CD4-positive, alpha-beta T cell treated with Interleukin-1 beta for 1 hour (primary cell): ENCODE measurements around the gene GCLC.
"Not testable (repeated sequence)": the region's sequence is repeated elsewhere in the genome, so short reads cannot be mapped to it uniquely, and the experiment has no call there.

ENCODE experiments used
- DNase-seq, 2 donors: peaks; one replicate each; pipeline ENCODE4 v3.0.0-alpha.2; 2020 to 2022

The GCLC gene

DNA sequence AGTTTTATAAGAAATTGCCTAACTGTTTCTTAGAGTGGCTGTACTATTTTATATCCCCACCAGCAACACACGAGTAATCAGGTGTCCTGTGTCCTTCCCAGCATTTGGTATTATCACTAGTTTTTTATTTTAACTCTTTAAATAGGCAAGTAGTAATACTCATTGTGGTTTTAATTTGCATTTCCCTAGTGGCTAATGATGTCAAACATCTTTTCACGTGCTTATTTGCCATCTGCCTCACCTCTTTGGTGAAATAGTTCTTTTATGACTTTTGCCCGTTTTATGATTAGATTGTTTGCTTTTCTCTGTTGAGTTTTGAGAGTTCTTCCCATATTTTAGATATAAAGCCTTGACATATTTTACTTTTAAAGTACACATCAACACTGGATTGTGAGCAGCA is 57.8 kb downstream of the GCLC start:
- DNase-seq: no peak

DNA sequence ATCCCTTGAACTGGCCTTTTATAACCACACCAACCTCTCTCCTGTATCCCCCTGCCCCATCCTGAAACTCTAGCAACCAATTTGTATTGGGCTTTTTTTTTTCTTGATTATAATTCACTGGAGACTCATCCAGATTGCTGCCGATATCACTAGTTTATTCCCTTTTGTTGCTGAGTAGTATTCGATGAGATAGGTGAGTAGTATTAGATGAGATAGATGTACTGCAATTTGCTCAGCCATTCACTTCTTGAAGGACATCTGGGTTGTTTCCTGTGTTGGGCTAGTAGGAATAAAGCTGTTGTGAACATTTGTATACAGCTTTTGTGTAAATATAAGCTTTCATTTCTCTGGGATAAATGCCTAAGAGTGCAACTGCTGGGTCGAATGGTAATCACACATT is 58.2 kb downstream of the GCLC start:
- DNase-seq: no peak

DNA sequence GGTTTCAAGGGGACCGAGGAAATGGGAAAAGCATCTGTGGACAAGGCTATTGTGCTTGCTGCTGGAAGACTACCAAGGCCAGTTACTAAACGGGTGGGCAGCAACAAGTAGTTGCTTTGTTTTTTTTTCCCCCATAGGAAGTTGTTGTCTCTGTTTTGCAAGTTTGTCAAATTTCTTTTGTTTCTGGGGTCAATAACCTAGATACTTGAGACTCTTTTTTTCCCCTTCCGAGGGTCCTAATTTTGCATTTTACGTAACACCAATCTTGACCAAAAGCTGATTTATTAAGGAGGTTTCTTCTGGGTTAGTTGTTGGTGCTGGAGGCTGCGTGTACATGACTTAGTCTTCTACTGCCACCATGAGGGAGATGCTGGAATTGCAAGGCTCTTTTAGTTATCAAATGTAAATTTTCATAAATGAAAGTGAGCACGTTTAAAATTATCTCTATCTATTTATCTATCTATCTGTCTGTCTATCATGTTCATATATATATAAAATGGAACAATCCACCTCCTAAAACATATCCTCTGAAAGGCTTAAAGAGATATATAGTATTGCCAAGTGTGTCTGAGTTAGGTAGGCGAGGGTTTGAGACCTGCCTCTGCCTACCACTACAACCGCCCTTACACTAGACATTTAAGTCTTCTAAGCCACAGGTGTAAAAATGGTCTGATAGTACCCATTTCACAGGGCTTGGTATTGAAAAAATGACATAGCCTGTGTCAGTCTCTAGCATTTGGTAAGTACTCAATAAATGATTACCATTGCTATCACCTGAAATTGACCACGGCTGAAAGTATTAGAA is 60.2 kb downstream of the GCLC start:
- DNase-seq: peak; percentile 51 to 74

DNA sequence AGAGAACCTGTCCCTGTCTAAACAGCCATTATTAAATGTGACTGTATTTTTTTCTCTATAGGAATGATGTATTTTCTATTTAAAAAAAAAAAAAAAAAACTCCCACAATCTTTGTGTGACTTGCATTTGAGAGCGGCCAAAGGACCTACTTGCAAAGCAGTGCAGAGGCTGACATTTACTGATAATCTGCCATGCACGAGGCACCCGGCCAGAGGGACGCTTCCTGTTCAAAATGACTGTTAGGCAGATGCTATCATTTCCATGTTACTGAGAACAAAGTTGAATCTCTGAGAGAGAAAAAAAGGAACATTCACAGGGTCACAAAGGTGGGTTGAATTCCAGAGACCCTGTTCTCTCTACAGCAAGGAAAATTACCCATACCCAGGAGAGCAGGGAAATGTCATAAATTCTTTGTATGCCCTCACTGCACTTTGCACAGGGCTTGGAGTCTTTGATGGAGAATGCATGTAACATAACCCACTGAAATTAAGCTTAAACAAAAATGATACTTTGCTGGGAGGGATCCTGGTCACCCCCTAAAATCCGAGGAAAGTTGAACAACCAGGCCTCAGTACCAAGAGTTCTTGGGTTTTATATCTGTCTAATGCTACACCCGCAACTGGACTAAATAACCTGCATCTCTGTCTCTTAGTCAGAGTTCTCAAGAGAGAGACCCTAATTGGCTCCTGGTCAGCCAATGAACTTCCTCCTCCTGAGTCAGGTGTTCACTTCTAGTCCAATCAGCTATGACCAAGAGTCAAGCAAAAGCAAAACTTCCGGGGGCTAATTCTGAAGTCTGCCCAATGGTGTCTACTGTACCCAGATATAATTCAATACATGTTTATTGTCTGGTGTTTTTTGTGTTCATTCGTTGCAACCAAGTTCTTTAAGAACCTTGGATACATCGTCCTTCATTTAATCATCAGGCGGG is 61.2 kb downstream of the GCLC start:
- no peak for DNase-seq

DNA sequence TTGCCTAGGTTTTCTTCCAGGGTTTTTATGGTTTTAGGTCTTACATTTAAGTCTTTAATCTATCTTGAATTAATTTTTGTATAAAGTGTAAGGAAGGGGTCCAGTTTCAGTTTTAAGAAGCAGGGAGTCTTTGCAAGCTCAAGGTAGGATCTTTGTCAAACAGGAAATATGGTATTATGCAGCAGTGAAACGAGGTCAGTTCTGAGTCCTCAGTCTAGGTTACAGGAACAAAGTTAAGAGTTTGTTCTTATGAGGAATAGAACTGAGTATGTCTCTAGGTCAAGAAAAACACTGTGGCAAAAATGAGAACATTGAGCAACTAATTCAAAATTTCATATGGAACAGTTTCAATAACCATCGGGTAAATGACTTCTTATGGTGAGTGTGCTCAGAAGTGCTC is 63.6 kb downstream of the GCLC start:
- no peak for DNase-seq

DNA sequence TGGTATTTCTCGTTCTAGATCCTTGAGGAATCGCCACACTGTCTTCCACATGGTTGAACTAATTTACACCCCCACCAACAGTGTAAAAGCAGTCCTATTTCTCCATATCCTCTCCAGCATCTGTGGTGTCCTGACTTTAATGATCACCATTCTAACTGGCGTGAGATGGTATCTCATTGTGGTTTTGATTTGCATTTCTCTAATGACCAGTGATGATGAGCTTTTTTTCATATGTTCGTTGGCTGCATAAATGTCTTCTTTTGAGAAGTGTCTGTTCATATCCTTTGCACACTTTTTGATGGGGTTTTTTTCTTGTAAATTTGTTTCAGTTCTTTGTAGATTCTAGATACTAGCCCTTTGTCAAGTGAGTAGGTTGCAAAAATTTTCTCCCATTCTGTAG is 64.1 kb downstream of the GCLC start:
- not testable (repeated sequence) for DNase-seq

DNA sequence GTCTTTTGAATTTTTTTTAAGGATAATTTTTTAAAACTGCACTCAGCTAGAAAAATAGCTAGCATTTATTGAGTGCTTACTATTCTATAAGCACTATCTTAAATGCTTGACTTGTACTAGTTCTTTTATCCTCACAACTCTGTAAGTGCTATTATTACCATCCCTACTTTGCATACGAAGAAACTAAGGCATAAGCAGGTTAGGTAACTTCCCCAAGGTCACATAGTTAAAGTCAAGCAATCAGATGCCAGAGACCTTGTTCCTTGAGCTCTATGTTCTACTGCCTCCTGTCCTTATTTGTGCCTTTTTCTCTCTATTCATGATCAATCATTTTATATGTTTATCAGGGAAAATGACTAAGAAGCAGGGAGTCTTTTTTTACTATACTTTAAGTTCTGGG is 65.0 kb downstream of the GCLC start:
- no peak for DNase-seq

DNA sequence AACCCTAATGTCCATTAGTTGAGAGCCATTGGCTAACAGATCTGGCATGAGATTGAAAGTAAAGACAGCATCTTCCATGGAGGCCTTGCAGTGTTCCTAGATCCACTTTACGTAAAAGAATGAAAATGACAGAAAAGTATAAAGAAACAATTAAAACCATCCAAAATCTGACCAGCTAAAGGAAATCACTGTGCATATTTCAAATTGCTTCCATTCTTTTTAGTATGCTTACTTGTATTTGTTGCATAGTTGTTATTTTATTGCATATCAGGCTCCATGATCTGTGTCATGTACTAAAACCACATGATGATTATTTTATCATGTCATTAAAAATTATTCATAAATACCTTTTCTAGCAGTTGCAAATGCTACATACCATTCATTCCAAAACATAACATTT is 67.9 kb downstream of the GCLC start:
- DNase-seq: no peak

DNA sequence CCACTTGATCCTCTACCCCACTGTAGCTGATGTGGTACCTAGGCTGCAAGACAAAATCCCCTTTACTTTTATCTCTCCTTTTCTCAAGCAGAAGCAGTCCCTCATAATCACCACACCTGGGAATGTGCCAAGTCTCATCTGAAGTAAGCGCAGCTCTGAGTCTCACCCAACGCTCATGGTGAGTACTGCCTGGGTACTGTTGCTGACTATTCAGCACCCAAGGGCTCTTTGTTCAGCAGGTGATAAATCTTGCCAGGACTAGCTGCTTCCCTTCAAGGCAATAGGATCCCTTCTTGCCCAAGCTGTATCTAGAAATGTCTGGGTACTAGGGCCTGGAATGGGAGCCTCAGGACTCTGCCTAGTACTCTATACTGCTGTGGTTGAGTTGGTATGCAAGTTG is 70.9 kb downstream of the GCLC start:
- no peak for DNase-seq

DNA sequence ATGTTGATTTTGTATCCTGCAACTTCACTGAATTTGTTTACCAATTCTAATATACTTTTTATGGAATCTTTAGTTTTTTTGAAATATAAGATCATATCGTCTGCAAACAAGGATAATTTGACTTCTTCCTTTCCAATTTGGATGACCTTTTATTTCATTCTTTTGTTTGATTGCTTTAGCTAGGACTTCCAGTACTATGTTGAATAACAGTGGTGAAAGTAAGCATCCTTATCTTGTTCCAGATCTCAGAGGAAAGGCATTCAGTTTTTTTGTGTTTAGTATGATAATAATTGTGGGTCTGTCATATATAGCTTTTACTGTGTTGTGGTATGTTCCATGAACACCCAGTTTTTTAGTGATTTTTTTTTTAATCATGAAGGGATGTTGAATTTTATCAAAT is 75.7 kb downstream of the GCLC start:
- DNase-seq: no peak

DNA sequence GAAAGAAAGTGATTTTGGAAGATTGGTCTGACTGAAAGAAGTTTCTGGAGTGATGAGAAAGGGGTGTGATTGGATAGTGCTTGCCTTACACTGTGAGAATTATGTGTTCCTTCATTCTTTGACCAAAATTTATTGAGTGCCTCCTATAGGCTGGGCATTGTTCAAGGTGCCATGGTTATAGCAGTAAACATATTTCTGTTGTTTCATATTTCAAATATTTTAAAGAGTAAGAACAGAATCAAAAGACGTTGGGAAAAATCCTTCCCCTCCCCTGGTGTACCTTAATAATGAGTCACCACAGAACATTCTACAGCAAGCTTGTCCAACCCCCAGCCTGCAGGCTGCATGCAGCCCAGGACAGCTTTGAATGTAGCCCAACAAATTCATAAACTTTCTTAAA is 78.6 kb downstream of the GCLC start:
- DNase-seq: no peak

DNA sequence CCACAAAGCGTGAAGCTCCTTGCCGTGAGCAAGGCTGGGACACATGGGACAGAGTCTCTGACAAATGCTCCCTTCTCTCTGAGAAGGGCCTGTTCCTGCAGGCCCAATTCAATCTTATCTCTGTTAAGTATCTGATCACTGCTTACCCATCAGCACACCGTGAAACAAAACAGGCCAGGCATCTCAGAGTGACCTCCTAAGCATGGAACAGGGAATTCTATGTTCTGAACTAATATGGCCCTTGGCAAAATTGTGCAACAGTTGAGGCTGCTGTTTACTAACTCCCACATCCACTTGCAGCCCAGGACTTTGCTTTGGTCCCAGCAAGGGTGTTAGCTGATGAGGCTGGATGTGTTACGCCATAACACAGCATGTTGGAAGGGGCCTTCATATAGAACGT is 79.2 kb downstream of the GCLC start:
- no peak for DNase-seq

DNA sequence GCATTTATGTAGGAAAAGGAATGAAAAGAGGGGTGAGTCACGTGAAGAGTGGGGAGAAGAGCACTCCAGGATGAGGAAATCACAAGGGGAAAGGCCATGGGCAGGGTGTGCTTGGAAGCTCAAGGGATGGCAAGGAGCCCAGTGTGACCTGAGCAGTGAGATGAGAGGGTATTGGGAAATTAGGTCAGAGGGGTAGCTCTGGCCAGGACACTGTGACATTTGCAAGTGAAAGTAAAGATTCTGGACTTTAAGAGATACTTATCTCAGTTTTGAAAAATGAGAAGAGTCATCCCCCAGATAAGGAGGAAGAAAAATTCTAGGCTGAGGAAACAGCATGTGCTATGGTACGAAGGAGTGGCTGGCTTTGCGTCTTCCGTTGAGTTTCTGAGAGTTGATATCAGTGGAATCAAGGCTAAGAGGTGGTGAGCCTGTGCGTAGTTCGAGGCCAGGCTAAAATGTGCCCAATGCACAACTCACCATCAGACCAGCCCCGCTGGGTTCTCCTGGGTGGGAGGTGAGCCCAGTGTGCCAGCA is 79.9 kb downstream of the GCLC start:
- no peak for DNase-seq

DNA sequence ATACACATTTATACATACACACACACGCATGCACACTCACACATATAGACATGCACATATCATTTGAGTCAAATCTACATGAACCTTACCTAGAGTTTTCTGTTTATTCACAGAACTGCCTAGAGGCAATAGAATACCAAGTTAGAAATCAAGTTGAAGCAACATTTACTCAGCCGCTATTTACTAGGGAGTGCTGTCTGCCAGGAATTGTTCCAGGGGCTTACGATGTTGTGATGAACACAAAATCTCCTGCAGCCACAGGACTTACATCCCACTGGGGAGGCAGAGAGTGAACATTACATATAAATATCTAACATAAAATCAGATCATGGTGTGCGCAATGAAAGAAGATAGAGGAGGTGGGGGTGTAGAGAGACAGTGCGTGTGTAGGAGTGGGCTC is 80.4 kb downstream of the GCLC start:
- DNase-seq: no peak

DNA sequence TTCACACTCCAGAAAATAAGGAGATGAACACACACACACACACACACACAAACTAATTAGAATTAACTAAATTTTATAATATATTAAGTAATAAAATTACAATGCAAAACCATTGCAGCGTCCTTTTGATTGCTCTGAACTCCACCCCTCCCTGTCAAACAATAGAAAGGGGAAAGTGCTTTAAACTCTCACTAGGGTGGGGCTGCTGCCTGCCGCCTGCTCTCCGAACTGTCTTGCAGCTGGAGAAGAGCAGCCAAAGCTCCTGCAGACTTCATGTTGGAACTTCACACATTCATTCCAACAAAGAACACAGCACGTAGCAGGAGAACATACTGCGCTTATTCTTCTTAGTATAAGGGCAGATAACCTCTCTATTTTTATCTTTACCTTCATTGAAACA is 83.2 kb downstream of the GCLC start:
- peak in 1 of 2 donors; percentile 15 for DNase-seq

DNA sequence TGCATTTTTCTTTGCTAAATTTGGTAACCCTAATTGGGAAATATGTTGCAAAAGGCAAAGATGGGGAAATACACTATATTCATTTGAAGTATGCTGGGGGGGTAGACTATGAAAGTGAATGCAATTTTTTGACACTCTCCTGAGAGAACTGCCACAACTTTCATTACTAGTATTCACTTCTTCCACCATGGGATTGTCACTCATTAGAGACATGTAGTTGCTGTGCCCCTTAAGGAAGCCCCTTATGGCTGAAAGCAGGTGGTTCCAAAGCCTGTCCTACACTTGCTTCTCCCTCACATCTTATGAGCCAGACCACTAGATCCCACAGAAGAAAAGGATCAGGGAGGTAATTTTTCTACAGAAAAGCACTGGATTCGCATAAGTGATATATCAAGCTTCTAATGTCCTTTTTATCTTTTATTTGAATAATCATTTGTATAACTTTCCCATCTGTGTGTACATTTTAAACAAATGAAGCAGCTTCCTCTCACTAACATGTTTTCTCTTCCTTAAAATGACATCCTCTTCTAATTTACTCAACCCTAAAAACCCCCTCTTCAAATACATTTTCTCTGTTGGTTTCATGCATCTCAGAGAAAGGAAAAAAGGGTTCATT is 83.8 kb downstream of the GCLC start:
- no peak for DNase-seq

DNA sequence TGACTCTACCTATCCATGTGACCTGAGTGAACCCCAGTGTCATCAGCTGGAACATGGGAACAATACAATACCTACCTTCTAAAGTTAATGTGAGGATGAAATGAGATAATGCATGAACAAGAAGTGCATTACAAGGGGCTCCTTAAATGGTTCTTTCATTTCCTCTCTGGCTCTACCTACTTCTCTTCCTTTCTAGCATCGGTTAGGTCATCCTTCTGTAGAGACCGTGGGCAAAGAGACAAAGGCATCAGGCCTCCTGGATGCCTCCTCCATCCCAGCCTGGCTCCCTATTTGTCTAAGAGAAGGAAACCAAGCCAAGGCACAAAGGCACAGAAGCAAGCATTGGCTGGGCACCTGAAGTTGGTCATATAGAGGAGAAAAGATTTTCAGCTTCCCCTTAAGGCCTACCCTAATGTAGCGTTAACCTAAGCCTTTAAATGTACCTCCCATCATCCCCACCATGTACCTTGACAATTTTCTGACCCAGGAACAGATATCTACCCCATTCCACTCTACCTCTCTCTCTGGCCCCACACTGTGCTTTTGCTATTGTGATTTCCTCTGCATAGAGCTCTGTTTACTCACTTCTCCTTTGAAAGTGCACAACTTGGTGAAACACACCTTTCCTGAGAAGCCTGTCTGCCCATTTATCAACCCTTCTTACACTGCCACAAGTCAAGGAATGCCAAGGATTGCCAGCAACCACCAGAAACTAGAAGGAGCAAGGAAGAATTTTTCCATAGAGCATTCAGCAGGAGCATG is 86.6 kb downstream of the GCLC start:
- no peak for DNase-seq

DNA sequence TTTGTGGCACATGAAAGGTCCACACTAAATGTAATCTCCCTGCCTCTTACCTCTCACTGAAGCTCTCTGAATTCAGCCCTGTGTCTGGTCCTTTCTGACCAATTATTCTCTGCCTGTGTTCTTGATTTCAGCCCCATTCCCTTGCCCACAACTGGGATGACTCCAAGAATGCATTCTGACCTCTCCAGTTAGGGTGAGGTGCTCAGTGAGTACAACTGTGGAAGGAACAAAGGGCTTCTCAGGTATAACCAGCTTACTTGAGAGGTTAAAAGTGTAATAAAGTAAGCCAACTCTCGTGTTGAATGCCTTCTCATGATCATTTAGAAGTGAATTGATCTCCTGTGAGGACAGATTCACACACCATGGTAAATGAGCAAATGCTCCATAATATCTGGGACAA is 88.1 kb downstream of the GCLC start:
- DNase-seq: no peak

DNA sequence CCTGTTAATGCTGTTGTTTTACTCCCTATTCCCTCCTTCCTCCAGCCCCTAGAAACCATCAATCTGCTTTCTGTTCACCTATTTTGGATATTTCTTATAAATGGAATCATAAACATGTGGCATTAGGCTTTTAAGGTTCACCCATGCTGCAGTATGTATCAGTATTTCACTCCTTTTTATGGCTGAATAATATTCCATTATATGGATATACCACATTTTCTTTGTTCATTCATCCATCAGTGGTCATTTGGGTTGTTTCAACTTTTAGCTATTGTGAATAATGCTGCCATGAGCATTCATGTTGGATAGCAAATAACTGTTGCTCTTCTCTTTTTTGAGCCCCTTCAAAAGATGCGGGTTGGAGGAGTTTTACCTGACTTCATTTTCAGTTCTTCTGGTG is 89.2 kb downstream of the GCLC start:
- no peak for DNase-seq

DNA sequence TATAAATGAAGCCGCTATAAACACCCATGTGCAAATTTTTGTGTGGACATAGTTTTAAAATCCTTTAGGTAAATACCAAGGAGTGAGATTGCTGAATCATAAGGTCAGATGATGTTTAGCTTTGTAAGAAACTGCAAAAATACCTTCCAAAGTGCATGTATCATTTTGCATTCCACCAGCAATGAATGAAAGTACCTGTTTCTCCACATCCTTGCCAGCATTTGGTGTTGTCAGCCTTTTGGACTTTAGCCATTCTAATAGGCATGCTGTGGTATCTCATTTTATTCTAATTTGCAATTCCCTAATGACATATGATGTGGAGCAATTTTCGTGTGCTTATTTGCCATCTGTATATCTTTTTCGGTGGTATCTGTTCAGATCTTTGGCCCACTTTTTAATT is 93.7 kb downstream of the GCLC start:
- DNase-seq: no peak

DNA sequence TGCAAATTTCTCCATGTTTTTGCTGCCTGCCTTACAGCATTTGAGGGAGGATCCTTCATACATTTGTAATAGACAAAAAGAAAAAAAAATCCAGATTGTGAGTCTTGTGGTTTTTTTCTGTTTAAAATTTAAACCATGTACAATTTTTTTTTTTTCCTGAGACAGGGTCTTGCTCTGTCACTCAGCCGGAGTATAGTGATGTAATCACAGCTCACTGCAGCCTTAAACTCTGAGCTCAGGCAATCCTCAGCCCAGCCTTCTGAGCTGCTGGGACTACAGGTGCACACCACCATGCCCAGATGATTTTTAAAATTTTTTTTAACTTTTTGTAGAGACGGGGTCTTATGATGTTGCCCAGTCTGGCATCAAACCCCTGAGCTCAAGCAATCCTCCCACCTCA is 97.0 kb downstream of the GCLC start:
- no peak for DNase-seq
